Right lobe of liver (tissue), 6 donors: ENCODE data around the gene CCNG2. TPM values are rescaled to one million over a fixed set of nuclear protein-coding genes. Genes with fewer than 3 reads are reported as not detected.

Experiments
- ATAC-seq, 4 donors: fragments of 200-7000 bp; cut with Tn5 transposase; one replicate each; pipeline ENCODE4 v1.9.1; 2020; ENCODE audit warnings: mild to moderate bottlenecking in 4 of 4, moderate library complexity in 4 of 4
- DNase-seq, 3 donors: peaks; one replicate each; pipeline ENCODE4 v3.0.0-alpha.2; 2020
- H3K27ac ChIP-seq, 3 donors: fragments of 200-600 bp; one replicate each; pipeline ENCODE4 v1.8.0; 2022
- H3K27me3 ChIP-seq, 2 donors: fragments of 200-600 bp; one replicate each; pipeline ENCODE4 v1.8.0; 2022
- H3K36me3 ChIP-seq, 4 donors: fragments of 200-600 bp; sonication (generic) in 1 of 4; one replicate each; pipeline versions ENCODE4 v1.5.1 to v1.8.0; 2017 to 2022; ENCODE audit warnings: control low read depth in 1 of 4
- H3K4me1 ChIP-seq, 4 donors: fragments of 200-600 bp; sonication (generic) in 1 of 4; one replicate each; pipeline versions ENCODE4 v1.5.1 to v1.8.0; 2017 to 2022; ENCODE audit warnings: control low read depth in 1 of 4
- H3K4me3 ChIP-seq, 3 donors: fragments of 200-600 bp; one replicate each; pipeline ENCODE4 v1.8.0; 2022
- H3K9me3 ChIP-seq, 4 donors: fragments of 200-600 bp; sonication (generic) in 1 of 4; one replicate each; pipeline versions ENCODE4 v1.5.1 to v1.8.0; 2017 to 2022; ENCODE audit warnings: control low read depth in 1 of 4
- POLR2A ChIP-seq: fragments of 450-650 bp; IDR thresholded peaks from one replicate; pipeline ENCODE4 v1.6.1; 2017; ENCODE audit warnings: antibody characterized with exemption, mild to moderate bottlenecking
- WGBS: methylation state at CpG from one replicate; pipeline ENCODE4 v1.1.6; 2018; ENCODE audit warnings: low coverage, low lambda C conversion rate; ENCODE audit not compliant: insufficient coverage; ENCODE audit errors: missing lambda C conversion rate; 5-methylcytosine and 5-hydroxymethylcytosine counted together
- intact Hi-C, 2 donors: fragments of 100-400 bp; cut with DNase I; formaldehyde crosslinking; loops; one replicate each; pipeline versions ENCODE4 v1.11.2 to v1.14.1; 2022
- total RNA-seq, 6 experiments: library from RNA; depleted of rRNA in 2 of 6; stranded (reverse); fragments of >200 nt in 2 of 6; fragmentation: NEBNext Ultra II Directional in 3 of 6; extraction: Animal tissue kit (Norgen Biotek cat#: 25700) in 3 of 6; gene quantifications; one replicate each; pipeline versions ENCODE4 v1.1.0 to v1.2.4, GENCODE V29; 2016 to 2023
- TF ChIP-seq, protein P1 (sequence below), 4 donors: fragments of 200-600 bp in 3 of 4; fragments of 450-650 bp in 1 of 4; IDR thresholded peaks; one replicate each; pipeline versions ENCODE4 v1.5.1 to v1.8.0; 2016 to 2022; ENCODE audit warnings: antibody characterized with exemption in 4 of 4, mild to moderate bottlenecking in 2 of 4
- donor health status: DM: no; HTN: yes; CAD: no.
- donor health status: DM: no; HTN: no; CAD: no.
- donor health status: DM: no; HTN: no; CAD: no.
- donor health status: DM: no; HTN: yes; CAD: no.
- donor health status: DM: no; HTN: yes; CAD: no.

The CCNG2 gene
- total RNA-seq, 6 experiments from 2014 or later = 3.3 to 15.6 (median 6.1) TPM

DNA sequence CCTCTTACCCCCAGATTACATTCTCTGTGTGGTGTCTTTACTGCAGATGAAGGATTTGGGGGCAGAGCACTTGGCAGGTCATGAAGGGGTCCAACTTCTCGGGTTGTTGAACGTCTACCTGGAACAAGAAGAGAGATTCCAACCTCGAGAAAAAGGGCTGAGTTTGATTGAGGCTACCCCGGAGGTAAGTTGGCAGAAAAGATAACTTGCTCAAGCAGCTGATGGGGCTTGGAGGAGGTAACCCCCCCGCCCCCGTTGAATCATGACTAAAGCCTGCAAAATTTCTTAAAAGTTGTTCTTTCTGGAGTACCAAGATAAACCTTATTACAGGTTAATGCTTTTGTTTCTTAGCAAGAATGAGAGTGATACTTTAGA, 1.5 kb downstream of the CCNG2 start:
- Histone ChIP-seq H3K9me3 (no peaks in the 10 kb centered on the region), H3K27me3 (no peaks in the 10 kb centered on the region), H3K27ac (peak overlapping the region; percentile 83 to 95 (median 89)), H3K4me3 (peak overlapping the region; percentile 87 to 90 (median 89)), H3K4me1 (peaks cover 0 to 10% (median 0%) of the 10 kb centered on the region in 4 donors), H3K36me3 (peaks cover 0 to 13% (median 0%) of the 10 kb centered on the region in 4 donors)
- TF ChIP-seq POLR2A = no peak
- TF ChIP-seq, protein P1, sequence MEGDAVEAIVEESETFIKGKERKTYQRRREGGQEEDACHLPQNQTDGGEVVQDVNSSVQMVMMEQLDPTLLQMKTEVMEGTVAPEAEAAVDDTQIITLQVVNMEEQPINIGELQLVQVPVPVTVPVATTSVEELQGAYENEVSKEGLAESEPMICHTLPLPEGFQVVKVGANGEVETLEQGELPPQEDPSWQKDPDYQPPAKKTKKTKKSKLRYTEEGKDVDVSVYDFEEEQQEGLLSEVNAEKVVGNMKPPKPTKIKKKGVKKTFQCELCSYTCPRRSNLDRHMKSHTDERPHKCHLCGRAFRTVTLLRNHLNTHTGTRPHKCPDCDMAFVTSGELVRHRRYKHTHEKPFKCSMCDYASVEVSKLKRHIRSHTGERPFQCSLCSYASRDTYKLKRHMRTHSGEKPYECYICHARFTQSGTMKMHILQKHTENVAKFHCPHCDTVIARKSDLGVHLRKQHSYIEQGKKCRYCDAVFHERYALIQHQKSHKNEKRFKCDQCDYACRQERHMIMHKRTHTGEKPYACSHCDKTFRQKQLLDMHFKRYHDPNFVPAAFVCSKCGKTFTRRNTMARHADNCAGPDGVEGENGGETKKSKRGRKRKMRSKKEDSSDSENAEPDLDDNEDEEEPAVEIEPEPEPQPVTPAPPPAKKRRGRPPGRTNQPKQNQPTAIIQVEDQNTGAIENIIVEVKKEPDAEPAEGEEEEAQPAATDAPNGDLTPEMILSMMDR (IDR thresholded peaks at IDR 0.05) = no peak
- no peak for DNase-seq
- ATAC-seq = no peak
- WGBS = 6% methylated on average over 5 of the region's 6 CpGs
- intact Hi-C loops = no loop called here

DNA sequence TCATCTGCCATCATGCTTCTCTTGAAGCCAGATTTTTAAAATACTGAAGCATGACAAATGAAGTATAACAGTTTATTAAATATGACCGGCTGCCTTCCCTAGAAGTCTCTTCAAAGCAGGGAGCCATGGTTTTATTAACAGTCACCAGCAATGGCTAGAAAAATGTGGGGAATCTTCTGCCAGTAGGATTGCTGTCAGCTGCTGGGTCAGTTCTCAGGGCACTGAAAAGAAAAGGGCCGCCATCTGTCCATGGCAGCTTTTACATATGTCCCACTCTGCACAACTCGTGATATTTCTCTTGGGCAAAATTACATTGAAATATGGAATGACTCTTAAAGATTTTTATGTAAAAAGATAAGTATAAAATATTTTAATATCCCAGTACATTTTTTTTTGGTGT, 2.8 kb downstream of the CCNG2 start:
- no peak overlapping the region for H3K4me3 ChIP-seq
- H3K36me3 ChIP-seq = peaks cover 0 to 26% (median 2%) of the 10 kb centered on the region in 4 donors
- DNase-seq (no peak), ATAC-seq (no peak)
- H3K4me1 ChIP-seq = peaks cover 0 to 10% (median 0%) of the 10 kb centered on the region in 4 donors
- intact Hi-C loops = no loop called here
- 84% methylated on average over 3 of the region's 3 CpGs for WGBS
- H3K9me3 ChIP-seq = no peaks in the 10 kb centered on the region
- no peaks in the 10 kb centered on the region for H3K27me3 ChIP-seq
- no peak overlapping the region for H3K27ac ChIP-seq
- no peak for TF ChIP-seq POLR2A
- TF ChIP-seq, protein P1 (IDR thresholded peaks at IDR 0.05) = no peak

DNA sequence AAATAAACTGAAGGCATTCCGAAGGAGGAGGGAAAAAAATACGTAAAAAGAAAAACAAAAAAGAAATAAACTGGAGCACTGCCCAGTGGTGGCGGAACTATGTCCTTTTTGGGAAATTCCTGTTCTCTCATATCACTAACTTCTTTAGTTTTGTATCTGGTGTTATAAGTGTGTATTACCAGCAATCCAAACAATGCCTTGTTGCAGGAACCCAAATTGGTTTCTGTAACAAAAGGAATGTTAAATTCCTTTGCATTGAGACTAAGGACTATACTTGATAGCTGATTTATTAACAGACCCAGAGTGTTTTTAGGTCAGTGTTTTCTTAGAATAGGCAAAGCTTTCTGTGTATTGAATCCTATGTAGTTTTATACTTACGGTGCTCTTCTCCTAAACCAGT, 6.6 kb downstream of the CCNG2 start:
- intact Hi-C loops = no loop called here
- Histone ChIP-seq H3K36me3 (peaks cover 0 to 52% (median 4%) of the 10 kb centered on the region in 4 donors), H3K4me1 (no peaks in the 10 kb centered on the region), H3K9me3 (no peaks in the 10 kb centered on the region), H3K27me3 (no peaks in the 10 kb centered on the region), H3K4me3 (no peak overlapping the region), H3K27ac (no peak overlapping the region)
- TF ChIP-seq, protein P1 (IDR thresholded peaks at IDR 0.05) = no peak
- no peak for TF ChIP-seq POLR2A
- WGBS = 76% methylated on average over 4 of the region's 4 CpGs
- no peak for ATAC-seq
- no peak for DNase-seq

DNA sequence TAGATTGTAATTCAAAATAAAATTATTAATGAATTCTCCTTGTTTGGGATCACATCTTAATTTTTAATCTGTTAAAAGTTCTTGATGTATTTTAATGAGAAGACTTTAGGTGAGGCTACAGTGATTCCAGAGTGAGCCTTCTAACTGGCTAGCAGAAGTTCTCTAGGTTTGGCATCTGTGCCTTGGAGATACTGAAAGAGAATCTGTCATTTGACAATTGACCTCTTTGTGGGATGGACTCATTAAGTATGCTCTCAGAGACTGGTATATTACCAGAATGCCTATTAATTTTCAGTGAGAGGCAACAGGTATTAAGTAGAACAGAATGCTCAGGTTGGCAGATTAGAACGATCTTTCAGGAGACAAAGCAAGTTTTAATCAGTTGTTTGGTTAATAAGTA, 10.2 kb downstream of the CCNG2 start:
- H3K4me1 ChIP-seq = no peaks in the 10 kb centered on the region
- no peak overlapping the region for H3K4me3 ChIP-seq
- TF ChIP-seq POLR2A = no peak
- TF ChIP-seq, protein P1 (IDR thresholded peaks at IDR 0.05) = no peak
- no peaks in the 10 kb centered on the region for H3K9me3 ChIP-seq
- intact Hi-C loops = no loop called here
- DNase-seq (no peak), ATAC-seq (no peak)
- H3K36me3 ChIP-seq = peaks cover 0 to 40% (median 4%) of the 10 kb centered on the region in 4 donors
- H3K27ac ChIP-seq = no peak overlapping the region
- no peaks in the 10 kb centered on the region for H3K27me3 ChIP-seq
- WGBS = no CpG with 5 or more reads among the region's 1 CpG

DNA sequence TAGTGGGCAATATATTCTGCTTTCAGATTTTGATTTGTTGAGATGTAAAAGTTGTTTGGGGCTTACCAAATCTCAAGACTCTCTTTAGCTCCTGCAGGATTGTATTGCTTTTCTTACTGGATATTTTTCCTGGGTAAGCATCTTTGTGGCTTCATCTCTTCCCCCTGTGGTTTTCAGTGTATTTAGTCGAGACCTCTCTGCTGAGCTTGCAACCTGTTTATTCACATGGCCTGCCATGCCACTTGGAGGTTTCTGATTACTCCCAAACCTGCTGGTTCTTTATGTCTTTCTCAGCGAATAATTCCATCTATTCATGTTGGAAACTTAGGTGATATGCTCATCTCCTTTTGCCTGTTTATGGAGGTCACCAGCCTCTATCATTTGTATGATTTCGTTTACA, 10.9 kb downstream of the CCNG2 start:
- intact Hi-C loops = no loop called here
- TF ChIP-seq, protein P1 (IDR thresholded peaks at IDR 0.05) = no peak
- TF ChIP-seq POLR2A = no peak

More for the DNA sequence above, 10.9 kb downstream of the CCNG2 start:
- Histone ChIP-seq H3K4me3 (no peak overlapping the region), H3K4me1 (no peaks in the 10 kb centered on the region), H3K9me3 (no peaks in the 10 kb centered on the region), H3K27ac (no peak overlapping the region), H3K36me3 (peaks cover 0 to 40% (median 4%) of the 10 kb centered on the region in 4 donors), H3K27me3 (no peaks in the 10 kb centered on the region)
- DNase-seq (no peak), ATAC-seq (no peak)
- 80% methylated on average over 3 of the region's 3 CpGs for WGBS
